ENCODE data around the gene HEATR5B. TPM values are rescaled to one million over a fixed set of nuclear protein-coding genes. Genes with fewer than 3 reads are reported as not detected.

Gene HEATR5B
- total and polyA plus RNA-seq, 9 of the 15 experiments (the other 6 are each of a cell fraction or from before 2014, with no cell fraction given), result 4.2 to 21.7 (median 12.2) TPM

GRCh38 chr2:37083873-37084794 is at the start of gene HEATR5B, which contains the start of gene GPATCH11 (continued):
- TF ChIP-seq, protein P1, sequence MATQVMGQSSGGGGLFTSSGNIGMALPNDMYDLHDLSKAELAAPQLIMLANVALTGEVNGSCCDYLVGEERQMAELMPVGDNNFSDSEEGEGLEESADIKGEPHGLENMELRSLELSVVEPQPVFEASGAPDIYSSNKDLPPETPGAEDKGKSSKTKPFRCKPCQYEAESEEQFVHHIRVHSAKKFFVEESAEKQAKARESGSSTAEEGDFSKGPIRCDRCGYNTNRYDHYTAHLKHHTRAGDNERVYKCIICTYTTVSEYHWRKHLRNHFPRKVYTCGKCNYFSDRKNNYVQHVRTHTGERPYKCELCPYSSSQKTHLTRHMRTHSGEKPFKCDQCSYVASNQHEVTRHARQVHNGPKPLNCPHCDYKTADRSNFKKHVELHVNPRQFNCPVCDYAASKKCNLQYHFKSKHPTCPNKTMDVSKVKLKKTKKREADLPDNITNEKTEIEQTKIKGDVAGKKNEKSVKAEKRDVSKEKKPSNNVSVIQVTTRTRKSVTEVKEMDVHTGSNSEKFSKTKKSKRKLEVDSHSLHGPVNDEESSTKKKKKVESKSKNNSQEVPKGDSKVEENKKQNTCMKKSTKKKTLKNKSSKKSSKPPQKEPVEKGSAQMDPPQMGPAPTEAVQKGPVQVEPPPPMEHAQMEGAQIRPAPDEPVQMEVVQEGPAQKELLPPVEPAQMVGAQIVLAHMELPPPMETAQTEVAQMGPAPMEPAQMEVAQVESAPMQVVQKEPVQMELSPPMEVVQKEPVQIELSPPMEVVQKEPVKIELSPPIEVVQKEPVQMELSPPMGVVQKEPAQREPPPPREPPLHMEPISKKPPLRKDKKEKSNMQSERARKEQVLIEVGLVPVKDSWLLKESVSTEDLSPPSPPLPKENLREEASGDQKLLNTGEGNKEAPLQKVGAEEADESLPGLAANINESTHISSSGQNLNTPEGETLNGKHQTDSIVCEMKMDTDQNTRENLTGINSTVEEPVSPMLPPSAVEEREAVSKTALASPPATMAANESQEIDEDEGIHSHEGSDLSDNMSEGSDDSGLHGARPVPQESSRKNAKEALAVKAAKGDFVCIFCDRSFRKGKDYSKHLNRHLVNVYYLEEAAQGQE (IDR thresholded peaks at IDR 0.05; ENCODE audit: borderline replicate concordance), result no peak
- TF ChIP-seq, protein P1 (CRISPR knock-in tag; IDR thresholded peaks at IDR 0.05; ENCODE audit: low read depth), result no peak
- TF ChIP-seq, protein P2, sequence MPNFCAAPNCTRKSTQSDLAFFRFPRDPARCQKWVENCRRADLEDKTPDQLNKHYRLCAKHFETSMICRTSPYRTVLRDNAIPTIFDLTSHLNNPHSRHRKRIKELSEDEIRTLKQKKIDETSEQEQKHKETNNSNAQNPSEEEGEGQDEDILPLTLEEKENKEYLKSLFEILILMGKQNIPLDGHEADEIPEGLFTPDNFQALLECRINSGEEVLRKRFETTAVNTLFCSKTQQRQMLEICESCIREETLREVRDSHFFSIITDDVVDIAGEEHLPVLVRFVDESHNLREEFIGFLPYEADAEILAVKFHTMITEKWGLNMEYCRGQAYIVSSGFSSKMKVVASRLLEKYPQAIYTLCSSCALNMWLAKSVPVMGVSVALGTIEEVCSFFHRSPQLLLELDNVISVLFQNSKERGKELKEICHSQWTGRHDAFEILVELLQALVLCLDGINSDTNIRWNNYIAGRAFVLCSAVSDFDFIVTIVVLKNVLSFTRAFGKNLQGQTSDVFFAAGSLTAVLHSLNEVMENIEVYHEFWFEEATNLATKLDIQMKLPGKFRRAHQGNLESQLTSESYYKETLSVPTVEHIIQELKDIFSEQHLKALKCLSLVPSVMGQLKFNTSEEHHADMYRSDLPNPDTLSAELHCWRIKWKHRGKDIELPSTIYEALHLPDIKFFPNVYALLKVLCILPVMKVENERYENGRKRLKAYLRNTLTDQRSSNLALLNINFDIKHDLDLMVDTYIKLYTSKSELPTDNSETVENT (CRISPR knock-in tag; IDR thresholded peaks at IDR 0.05), result peak; percentile 55; the same call in 1 of the 2 replicates
- peak in 1 of 2 experiments; percentile 67; a peak in 1 of 4 replicates for TF ChIP-seq SRF (CRISPR knock-in tag; IDR thresholded peaks at IDR 0.05)
- TF ChIP-seq GABPA (tag; conservative IDR thresholded peaks at IDR 0.05; ENCODE audit: low read depth), result peak; percentile 62; the same call in 1 of the 2 replicates
- TF ChIP-seq ZNF12 (CRISPR knock-in tag; IDR thresholded peaks at IDR 0.05), result no peak
- peak; percentile 62; the same call in 1 of the 2 replicates for TF ChIP-seq ETV5 (CRISPR knock-in tag; IDR thresholded peaks at IDR 0.05; ENCODE audit: low read depth)
- TF ChIP-seq POLR2AphosphoS5 (IDR thresholded peaks at IDR 0.05; ENCODE audit: control insufficient read depth, insufficient read depth, low read depth, low read length), result peak; percentile 41; the same call in 1 of the 2 replicates
- peak; percentile 67 for TF ChIP-seq ETS1 (conservative IDR thresholded peaks at IDR 0.05; ENCODE audit: control insufficient read depth, low read depth, low read length)
- TF ChIP-seq ESRRA (IDR thresholded peaks at IDR 0.05; ENCODE audit: borderline replicate concordance, low read depth), result peak; percentile 42; the same call in 1 of the 2 replicates
- TF ChIP-seq, protein P3, sequence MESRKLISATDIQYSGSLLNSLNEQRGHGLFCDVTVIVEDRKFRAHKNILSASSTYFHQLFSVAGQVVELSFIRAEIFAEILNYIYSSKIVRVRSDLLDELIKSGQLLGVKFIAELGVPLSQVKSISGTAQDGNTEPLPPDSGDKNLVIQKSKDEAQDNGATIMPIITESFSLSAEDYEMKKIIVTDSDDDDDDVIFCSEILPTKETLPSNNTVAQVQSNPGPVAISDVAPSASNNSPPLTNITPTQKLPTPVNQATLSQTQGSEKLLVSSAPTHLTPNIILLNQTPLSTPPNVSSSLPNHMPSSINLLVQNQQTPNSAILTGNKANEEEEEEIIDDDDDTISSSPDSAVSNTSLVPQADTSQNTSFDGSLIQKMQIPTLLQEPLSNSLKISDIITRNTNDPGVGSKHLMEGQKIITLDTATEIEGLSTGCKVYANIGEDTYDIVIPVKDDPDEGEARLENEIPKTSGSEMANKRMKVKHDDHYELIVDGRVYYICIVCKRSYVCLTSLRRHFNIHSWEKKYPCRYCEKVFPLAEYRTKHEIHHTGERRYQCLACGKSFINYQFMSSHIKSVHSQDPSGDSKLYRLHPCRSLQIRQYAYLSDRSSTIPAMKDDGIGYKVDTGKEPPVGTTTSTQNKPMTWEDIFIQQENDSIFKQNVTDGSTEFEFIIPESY (CRISPR knock-in tag; IDR thresholded peaks at IDR 0.05), result 0 out of 2 replicates have a peak, but pooled peaks have one; percentile 7
